Measurements from ENCODE around the gene SURF2.

The SURF2 gene

GRCh38 chr9:133339641-133340040 lies 16.7 kb upstream of the SURF2 start:
- DNase-seq: no peak

DNA sequence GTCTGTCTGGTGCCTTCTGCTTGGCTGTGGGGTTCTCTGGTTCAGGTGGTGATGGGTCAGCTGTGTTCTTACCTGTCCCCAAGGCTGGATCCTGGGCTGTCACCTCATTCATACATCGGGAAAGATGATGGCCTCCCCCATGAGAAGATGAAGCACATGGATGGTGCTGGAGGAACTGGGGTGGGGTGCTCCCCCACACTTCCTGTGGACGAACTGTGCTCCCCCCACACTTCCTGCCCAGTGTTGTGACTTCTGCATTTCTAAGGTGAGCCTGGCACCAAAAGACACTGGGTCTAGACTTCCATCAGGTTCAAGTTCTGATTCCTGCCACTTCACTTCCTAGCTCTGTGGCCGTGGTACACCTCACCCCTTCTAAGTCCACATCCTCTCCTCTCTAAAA lies 16.1 kb upstream of the SURF2 start:
- no peak for DNase-seq

DNA sequence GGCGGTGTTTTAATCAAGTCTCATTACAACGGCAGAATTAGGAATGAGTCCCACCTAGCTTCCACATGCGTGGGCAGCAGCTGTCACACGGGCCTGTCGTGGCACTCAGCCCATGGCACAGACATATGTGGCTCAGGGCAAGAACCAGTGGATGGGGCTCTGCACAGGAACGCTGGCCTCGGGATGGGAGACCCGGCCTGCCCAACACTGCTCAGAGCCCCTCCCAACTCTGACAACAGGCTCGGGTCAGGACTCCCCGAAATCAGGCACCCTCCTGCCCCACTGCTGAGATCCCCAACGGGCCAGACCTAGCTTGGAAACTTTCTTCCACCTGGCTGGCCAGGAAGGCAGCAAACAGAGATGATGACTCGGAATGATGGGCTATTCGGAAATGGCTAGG lies 15.4 kb upstream of the SURF2 start:
- no peak for DNase-seq

DNA sequence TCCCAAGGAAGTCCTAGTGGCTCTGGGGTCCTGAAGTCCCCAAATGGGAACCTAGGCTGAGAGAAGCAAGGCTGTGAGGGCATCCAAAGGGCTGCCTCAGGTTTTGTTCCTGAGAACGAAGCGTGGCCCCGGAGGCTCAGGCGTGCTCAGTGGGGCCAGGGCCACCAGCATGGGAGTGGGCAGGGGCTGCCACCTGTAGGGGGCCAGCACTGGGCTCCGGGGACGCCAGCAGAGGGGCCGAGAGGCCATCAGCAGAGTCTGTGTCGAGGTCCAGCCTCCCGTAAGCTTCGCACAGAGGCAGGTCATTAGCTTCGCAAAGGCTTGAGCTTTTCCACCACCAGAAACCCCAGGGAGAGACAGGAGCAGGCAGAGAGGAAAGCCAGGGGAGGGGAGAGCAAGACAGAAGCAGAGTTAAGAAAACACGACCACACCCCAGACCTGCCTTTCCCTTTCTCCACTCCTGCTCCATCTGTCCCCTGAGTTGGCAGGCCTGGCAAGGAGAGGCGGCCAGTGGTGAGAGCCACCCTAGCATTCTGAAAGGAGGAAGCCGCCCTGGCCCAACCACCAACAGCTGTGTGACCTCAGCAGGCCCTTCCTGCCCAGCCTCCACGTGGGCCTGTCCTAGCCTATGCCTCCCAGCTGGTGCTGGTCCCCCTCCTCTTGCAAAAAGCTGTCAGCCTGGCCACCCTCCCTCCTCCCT lies 14.8 kb upstream of the SURF2 start:
- DNase-seq: no peak

DNA sequence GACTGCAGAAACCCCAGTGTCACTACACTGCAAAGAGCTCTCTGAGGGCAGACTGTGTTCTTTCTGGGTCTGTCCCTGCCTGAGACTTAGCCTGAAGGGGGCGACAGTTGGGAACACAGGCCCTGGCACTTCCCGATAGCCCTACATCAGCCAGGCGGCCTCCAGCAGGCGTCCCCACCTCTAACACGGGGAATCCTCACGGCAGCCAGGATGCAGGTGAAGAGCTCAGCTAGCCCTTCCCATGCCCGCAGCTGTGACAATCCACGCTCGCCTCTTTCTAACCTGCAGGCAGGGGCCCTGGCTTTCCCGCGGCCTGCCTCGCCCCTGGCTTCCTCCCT lies 14.3 kb upstream of the SURF2 start:
- no peak for DNase-seq

DNA sequence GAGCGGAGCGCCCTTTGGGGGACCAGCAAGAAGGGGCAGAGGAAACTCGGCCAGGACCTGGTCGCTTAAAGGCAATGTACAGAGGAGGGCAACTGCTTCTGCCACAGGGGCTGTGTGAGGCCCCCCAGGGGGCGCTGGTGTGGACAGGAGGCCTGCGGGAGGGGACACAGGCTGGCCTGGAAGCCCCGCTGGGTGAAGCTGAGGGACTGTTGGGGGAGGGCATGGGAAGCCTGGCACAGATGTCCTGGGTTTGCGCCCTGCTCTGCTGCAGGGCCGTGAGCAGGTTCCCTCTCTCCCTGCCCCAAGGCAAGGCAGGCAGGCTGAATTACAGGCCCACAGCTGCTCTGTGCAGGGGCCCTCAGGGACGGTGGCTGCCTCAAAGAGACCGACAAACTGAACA lies 13.8 kb upstream of the SURF2 start:
- DNase-seq: no peak

DNA sequence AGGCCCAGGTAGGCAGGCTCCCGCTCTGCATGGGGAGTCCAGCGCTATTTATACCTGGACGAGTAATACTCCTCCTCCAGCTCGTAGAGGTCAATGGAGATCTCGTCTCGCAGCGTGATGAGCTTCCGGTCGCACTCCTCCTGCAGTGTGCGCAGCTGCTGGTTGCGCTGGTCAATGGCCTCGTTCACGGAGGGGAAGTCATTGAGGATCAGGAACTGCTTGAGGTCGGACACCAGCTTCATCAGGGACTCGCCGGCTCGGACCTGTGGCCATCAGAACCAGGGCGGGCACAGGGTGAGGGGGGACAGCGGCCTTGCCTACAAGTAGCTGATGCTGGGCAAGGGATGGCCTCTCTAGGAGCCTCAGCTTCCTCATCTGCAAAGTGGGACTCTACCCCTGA lies 12.3 kb upstream of the SURF2 start:
- DNase-seq: no peak

DNA sequence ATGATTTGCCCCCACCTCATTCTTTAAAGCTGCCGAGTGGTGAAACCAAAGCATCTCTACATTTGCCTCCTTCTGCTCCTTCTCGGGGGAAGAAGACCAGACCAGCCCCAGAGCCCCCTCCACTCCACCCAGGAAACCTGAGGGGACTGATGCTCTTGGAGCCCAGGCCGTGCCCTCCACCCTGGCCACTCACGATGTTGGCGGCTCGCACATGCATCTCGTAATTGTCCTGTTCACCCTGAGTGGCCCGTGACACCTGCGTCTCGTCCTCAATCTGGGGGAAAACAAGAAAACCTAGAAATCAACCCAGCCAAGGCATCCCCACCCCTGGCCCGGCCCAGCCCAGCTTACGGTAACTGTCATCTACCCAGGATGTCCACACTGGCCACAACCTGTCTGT lies 11.4 kb upstream of the SURF2 start:
- DNase-seq: no peak

GRCh38 chr9:133345596-133345995 lies 10.8 kb upstream of the SURF2 start:
- no peak for DNase-seq

- DNase-seq: no peak
These were observed 10.1 kb upstream of the SURF2 start for GRCh38 chr9:133346021-133346785.

- no peak for DNase-seq
These were observed 8.8 kb upstream of the SURF2 start for GRCh38 chr9:133347515-133347984.

DNA sequence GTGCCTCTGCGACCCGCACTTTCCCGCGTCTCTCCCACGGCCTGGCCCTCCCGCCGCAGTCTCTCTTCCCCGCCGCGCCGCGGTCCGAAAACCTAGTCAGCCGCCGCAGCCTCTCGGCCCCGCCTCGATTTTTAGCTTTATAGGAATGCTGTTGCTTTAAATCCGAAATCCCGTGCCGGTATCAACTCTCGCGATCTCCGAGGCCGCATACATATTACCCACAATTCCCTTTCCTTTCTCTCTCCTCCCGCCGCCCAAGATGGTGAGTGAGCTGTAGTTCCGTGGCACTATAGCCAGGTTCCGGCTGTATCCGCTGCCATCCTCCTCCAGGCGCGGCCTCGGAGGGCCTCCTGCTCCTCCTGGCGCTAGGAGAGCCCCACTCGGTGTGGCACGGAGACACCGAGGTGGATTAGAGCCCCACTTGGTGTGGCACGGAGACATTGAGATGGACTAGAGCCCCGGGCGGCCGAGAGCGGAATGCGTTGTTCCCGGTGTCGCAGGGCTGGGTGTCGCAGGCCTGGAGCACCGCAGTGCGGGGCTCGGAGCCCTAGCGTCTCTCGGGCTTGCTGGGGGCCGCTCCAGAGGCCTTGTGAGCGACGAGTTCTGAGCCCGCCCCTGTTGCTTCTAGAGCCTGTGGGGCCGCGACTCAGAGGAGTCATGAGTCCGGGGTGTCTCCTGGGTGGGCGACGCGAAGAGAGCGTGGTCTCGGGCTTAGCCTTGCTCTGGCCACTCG lies 8.2 kb upstream of the SURF2 start, which contains the start of the genes MED22 and RPL7A:
TSS of gene MED22 (minus strand) at position 147 of the 733 bp plus-strand sequence. CDS start 1,469 bp downstream, outside the sequence.
TSS of gene RPL7A (plus strand) at position 234 of the 733 bp plus-strand sequence. CDS start at position 260, 26 bp downstream.
- DNase-seq: peak; percentile 86

DNA sequence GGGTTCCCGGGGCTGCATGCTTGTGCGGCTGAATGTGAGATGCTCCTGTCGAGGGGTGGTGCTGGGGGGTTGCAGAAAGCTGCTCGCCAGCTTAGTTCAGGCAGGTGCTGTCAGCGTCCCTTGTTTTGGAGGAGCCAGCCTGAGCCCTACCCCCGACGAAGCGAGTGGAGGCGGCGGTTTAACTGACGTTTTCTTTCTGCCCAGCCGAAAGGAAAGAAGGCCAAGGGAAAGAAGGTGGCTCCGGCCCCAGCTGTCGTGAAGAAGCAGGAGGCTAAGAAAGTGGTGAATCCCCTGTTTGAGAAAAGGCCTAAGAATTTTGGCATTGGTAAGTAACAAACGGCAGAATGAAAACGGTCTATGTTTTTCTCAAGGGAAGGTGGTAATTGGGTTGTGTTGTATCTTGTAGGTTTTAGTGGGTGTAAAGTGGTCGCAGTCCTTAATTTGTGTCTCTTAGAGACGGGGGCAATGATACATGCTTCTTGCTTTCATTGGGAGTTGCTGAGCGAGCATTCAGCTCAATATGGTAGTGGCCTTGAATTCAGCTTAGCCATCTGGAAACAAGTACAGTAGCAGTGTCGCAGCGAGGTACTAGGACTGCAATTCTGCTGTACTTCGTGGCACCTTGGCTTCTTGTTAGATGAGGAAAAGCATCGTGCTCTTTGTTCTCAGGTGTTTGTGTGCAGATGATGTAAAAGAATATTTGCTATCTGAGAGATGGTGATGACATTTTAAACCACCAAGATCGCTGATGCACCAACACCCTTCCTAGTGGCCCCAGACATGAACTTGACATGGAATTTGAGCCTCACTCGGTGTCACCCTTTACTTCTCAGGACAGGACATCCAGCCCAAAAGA lies 7.4 kb upstream of the SURF2 start:
- no peak for DNase-seq

DNA sequence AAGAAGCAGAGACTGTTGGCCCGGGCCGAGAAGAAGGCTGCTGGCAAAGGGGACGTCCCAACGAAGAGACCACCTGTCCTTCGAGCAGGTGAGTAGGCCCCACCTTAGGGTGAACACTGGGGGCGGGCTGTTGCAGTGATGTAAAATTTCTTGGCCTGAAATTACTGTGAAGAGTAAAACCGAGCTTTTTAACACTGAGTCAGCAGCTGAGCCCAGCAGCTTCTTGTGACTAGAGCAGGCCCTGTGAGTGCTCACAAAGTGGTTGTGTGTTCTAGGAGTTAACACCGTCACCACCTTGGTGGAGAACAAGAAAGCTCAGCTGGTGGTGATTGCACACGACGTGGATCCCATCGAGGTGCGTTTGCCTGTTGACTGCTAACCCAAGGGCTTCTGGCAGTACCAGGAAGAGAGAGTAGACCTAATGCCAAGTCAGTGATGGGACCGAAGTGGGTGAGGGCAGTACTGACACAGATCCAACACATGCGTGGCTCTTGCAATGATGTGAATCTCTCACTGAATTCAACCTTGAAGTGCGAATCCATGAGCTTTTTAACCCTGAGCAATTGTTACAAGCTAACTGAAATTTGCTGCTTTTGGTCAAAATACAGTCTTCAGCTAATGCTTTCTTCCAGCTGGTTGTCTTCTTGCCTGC lies 6.3 kb upstream of the SURF2 start:
- DNase-seq: no peak

- DNase-seq: no peak
These were observed 4.8 kb upstream of the SURF2 start for GRCh38 chr9:133351526-133351907.

DNA sequence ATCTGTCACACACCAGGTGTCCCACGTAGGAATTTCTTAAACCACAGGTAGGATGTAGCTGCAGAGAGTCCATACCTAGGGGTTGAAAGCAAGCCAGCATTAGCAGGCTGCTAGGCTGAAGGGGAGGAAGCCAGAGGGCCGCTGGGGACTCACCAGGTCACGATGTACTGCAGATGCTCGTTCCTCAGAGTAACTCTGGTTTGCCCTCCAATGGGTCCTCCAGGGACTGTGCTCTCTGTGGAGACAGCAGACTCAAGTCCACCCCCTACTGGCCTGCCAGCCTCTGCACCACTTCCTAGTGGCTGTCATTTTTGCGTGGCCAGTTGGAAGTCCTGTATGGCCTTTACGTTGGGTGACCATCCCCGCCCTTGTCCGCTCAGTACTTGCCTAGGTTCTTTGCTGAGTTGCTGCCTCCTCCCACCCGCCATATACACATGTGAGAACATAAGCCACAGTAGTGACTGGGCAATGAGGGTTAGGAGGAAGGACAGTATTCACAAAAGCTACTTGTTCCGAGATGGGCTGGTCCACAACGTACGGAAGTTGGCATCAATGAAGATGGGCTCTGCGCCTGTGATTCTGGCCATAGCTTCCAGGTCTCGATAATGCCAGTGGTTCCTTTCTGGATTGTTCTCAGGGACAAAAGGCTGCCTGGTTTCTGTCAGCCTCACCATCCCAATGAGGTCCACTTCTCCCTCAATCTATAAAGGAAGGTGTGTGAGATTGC lies 4.3 kb upstream of the SURF2 start:
- DNase-seq: no peak

- DNase-seq: no peak
These were observed 3.6 kb upstream of the SURF2 start for GRCh38 chr9:133352635-133353340.

DNA sequence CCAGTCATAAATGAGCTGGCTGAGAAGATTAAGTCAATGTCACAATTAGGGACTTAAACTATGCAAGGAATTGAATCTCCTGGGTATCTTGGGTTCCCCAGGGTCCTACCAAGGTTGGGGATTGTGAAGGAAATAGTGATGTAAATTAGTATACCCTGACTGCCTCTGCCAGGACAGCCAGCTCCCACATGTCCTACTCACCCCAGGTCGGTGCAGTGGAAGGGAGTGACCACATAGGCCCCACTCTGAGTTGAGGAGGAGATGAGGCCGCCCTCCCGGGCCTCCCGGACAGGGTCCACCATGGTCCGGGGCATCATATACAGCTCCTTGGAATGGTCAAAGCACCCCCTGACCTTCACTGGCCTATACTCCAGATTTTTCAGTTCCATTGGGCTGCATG lies 2.8 kb upstream of the SURF2 start:
- DNase-seq: no peak

DNA sequence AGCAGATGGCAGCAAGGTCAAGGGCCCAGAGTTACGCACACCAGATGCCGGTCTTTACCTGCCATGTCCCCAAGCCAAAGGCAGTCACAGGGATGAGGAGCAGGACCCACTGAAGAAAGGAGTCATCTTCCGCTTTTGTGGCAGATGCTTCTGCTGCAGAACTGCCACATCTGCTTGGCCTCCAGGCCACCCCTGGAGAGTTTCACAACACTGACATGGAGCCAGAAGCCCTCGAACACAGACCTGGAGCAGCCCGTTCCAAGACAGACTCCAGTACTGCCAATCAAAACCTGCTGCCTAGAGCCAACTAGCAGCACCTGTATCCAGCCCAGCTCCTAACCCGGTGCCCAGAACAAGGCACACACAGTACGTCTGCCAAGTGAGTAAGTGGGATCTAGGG lies 1.6 kb upstream of the SURF2 start:
- no peak for DNase-seq

GRCh38 chr9:133355881-133356357 lies 431 bp upstream of the SURF2 start:
- no peak for DNase-seq

- DNase-seq: no peak
These were observed 1.3 kb downstream of the SURF2 start for GRCh38 chr9:133357656-133358055.
